Left lung (tissue), 10 donors: ENCODE results near the gene SLC35E2B. TPM values are rescaled to one million over a fixed set of nuclear protein-coding genes. Genes with fewer than 3 reads are reported as not detected.

ENCODE experiments used
- ATAC-seq: fragments of 200-7000 bp; cut with Tn5 transposase; one replicate; pipeline ENCODE4 v1.9.1; 2020; ENCODE audit warnings: moderate library complexity
- DNase-seq, 4 donors: peaks; one replicate each; pipeline ENCODE4 v3.0.0-alpha.2; 2013 to 2020
- H3K27ac ChIP-seq, 2 donors: fragments of 200-600 bp; sonication (generic) in 1 of 2; one replicate each; pipeline versions ENCODE4 v1.5.0 to v1.8.0; 2020 to 2021
- H3K27me3 ChIP-seq, 2 donors: fragments of 200-600 bp; sonication (generic) in 1 of 2; one replicate each; pipeline versions ENCODE4 v1.5.0 to v1.8.0; 2020 to 2021
- H3K36me3 ChIP-seq, 2 donors: fragments of 200-600 bp; sonication (generic) in 1 of 2; one replicate each; pipeline versions ENCODE4 v1.5.0 to v1.8.0; 2020 to 2021
- H3K4me1 ChIP-seq, 2 donors: fragments of 200-600 bp; one replicate each; pipeline ENCODE4 v1.8.0; 2021
- H3K4me3 ChIP-seq, 2 donors: fragments of 200-600 bp; sonication (generic) in 1 of 2; one replicate each; pipeline versions ENCODE4 v1.5.0 to v1.8.0; 2020 to 2021; ENCODE audit warnings: mild to moderate bottlenecking in 1 of 2
- H3K9me3 ChIP-seq, 2 donors: fragments of 200-600 bp; sonication (generic) in 1 of 2; one replicate each; pipeline versions ENCODE4 v1.5.0 to v1.8.0; 2020 to 2021
- CTCF ChIP-seq, 2 donors: fragments of 200-600 bp; sonication (generic) in 1 of 2; IDR thresholded peaks; one replicate each; pipeline versions ENCODE4 v1.5.0 to v1.8.0; 2021; ENCODE audit warnings: antibody characterized with exemption in 2 of 2
- intact Hi-C, 2 donors: fragments of 100-400 bp; cut with DNase I; formaldehyde crosslinking; loops; one replicate each; pipeline versions ENCODE4 v1.11.2 to v1.14.2; 2022
- polyA plus RNA-seq, 6 donors: library from polyadenylated mRNA; unstranded; fragments of 120-200 nt; gene quantifications; one replicate each; pipeline ENCODE4 v1.2.1, GENCODE V29; 2013; ENCODE audit not compliant: insufficient read length in 6 of 6
- total RNA-seq, 2 donors: library from RNA; stranded (reverse); fragmentation: NEBNext Ultra II Directional; extraction: Animal tissue kit (Norgen Biotek cat#: 25700); gene quantifications; one replicate each; pipeline ENCODE4 v1.2.1, GENCODE V29; 2021
- donor health status: DM: no; HTN: yes; CAD: no.
- donor health status: DM: no; HTN: no; CAD: no.

SLC35E2B gene
- total and polyA plus RNA-seq, 8 donors = 45.7 to 109 (median 88.0) TPM

DNA sequence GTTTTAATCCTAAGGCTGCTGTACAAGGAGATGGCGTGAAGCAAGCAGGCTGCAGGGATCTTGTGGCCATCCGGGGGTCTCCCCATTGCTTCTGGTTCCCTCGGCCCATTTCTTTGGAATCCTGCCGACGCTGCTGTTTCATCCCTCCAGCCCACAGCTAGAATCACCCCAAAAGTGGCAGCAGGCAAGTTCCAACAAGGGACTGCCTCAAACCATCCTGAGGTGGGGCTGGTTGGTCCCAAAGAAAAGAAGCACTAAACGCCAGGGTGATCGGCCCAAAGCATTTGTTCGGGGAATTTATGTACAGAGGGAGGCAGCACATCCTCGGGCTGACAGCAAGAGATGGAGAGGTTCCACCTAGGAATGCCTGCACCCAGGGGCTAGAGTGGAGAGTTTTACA, 81.8 kb downstream of the SLC35E2B start:
- Histone ChIP-seq H3K4me3 (no peak overlapping the region), H3K27ac (peak overlapping the region; percentile 68 to 85), H3K4me1 (peaks cover 20 to 37% of the 10 kb centered on the region in 2 donors), H3K36me3 (no peaks in the 10 kb centered on the region), H3K9me3 (no peaks in the 10 kb centered on the region), H3K27me3 (no peaks in the 10 kb centered on the region)
- intact Hi-C loops = no loop called here
- peak in 1 of 4 donors; percentile 15 for DNase-seq
- no peak for TF ChIP-seq CTCF (IDR thresholded peaks at IDR 0.05)
- ATAC-seq = no peak

DNA sequence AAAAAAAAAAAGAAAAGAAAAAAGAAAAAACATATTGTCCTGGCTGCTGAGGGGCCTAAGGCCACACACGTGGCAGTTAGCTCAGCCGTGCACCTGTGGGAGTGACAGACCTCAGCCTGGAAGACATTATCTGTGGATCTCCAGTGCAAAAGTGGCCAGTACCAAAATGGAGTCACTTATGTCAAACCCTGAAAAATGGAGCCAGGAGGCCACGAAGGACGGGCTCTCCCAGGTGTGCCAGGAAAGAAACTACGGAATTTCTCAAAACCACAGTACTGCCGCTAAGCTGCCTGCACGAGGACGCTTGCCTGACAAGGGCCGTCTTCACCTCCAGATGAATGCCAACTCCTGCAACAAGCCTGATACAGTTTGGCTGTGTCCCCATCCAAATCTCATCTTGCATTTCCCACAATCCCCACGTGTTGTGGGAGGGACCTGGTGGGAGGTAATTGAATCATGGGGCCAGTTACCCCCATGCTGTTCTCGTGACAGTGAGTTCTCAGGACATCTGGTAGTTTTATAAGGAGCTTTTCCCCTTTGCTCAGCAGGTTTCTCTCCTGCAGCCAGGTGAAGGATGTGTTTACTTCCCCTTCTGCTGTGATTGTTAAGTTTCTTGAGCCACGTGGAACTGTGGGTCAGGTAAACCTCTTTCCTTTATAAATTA, 82.6 kb downstream of the SLC35E2B start:
- DNase-seq (peak in 2 of 4 donors; percentile 10 to 30), ATAC-seq (no peak)
- intact Hi-C loops = no loop called here
- Histone ChIP-seq H3K27ac (peak overlapping the region; percentile 68 to 85), H3K36me3 (no peaks in the 10 kb centered on the region), H3K9me3 (no peaks in the 10 kb centered on the region), H3K27me3 (no peaks in the 10 kb centered on the region), H3K4me1 (peaks cover 20 to 37% of the 10 kb centered on the region in 2 donors), H3K4me3 (no peak overlapping the region)
- no peak for TF ChIP-seq CTCF (IDR thresholded peaks at IDR 0.05)

Other genes starting within 250 kb of the SLC35E2B start
- gene ATAD3C, start 243.1 kb downstream of the SLC35E2B start, total RNA-seq = 10 to 100 TPM in 1 of 2 donors, 1 to 10 TPM in 1; 9.9 to 14.9 TPM
- 1 to 10 TPM in 5 of 6 donors, under 1 TPM in 1; 0.88 to 4.5 (median 3.1) TPM for gene ATAD3C, start 243.1 kb downstream of the SLC35E2B start, polyA plus RNA-seq
- 10 to 100 TPM; 19.4 to 30.7 TPM for gene ATAD3B, start 221.0 kb downstream of the SLC35E2B start, total RNA-seq
- gene ATAD3B, start 221.0 kb downstream of the SLC35E2B start, polyA plus RNA-seq = 10 to 100 TPM; 14.5 to 24.1 (median 18.3) TPM
- 10 to 100 TPM; 27.1 to 37.8 TPM for gene ATAD3A, start 180.6 kb downstream of the SLC35E2B start, total RNA-seq
- gene ATAD3A, start 180.6 kb downstream of the SLC35E2B start, polyA plus RNA-seq = 10 to 100 TPM; 12.1 to 27.8 (median 17.7) TPM
- 1 to 10 TPM; 2.6 to 3.5 TPM for gene TMEM240, start 152.2 kb downstream of the SLC35E2B start, total RNA-seq
- 1 to 10 TPM; 3.7 to 6.9 (median 4.6) TPM for gene TMEM240, start 152.2 kb downstream of the SLC35E2B start, polyA plus RNA-seq
- gene SSU72, start 117.9 kb downstream of the SLC35E2B start, total RNA-seq = 100 to 1,000 TPM; 120 to 141 TPM
- 10 to 100 TPM; 65.2 to 87.9 (median 69.2) TPM for gene SSU72, start 117.9 kb downstream of the SLC35E2B start, polyA plus RNA-seq
- gene FNDC10, start 92.7 kb downstream of the SLC35E2B start, total RNA-seq = 10 to 100 TPM in 1 of 2 donors, 1 to 10 TPM in 1; 7.7 to 12.2 TPM
- gene FNDC10, start 92.7 kb downstream of the SLC35E2B start, polyA plus RNA-seq = 1 to 10 TPM; 1.2 to 2.9 (median 2.1) TPM
- 10 to 100 TPM; 55.3 to 73.5 TPM for gene MIB2, start 77.3 kb downstream of the SLC35E2B start, total RNA-seq
- gene MIB2, start 77.3 kb downstream of the SLC35E2B start, polyA plus RNA-seq = 100 to 1,000 TPM in 1 of 6 donors, 10 to 100 TPM in 5; 43.2 to 118 (median 61.4) TPM
- 10 to 100 TPM; 43.5 to 56.7 TPM for gene MMP23B, start 60.6 kb downstream of the SLC35E2B start, total RNA-seq
- 10 to 100 TPM; 31.9 to 96.9 (median 58.8) TPM for gene MMP23B, start 60.6 kb downstream of the SLC35E2B start, polyA plus RNA-seq
- gene CDK11B, start 33.8 kb downstream of the SLC35E2B start, total RNA-seq = 10 to 100 TPM; 16.3 to 23.2 TPM
- gene CDK11B, start 33.8 kb downstream of the SLC35E2B start, polyA plus RNA-seq = 10 to 100 TPM; 39.5 to 46.8 (median 40.8) TPM
- 10 to 100 TPM; 21.1 to 43.2 TPM for gene CDK11A, start 31.6 kb upstream of the SLC35E2B start, total RNA-seq
- gene CDK11A, start 31.6 kb upstream of the SLC35E2B start, polyA plus RNA-seq = 10 to 100 TPM; 29.3 to 45.7 (median 37.8) TPM
- 100 to 1,000 TPM in 1 of 2 donors, 10 to 100 TPM in 1; 82.3 to 126 TPM for gene NADK, start 85.7 kb upstream of the SLC35E2B start, total RNA-seq
- 10 to 100 TPM; 37.2 to 58.2 (median 42.4) TPM for gene NADK, start 85.7 kb upstream of the SLC35E2B start, polyA plus RNA-seq
- 100 to 1,000 TPM; 347 to 360 TPM for gene GNB1, start 198.3 kb upstream of the SLC35E2B start, total RNA-seq
- 100 to 1,000 TPM; 241 to 301 (median 264) TPM for gene GNB1, start 198.3 kb upstream of the SLC35E2B start, polyA plus RNA-seq
- 1 to 10 TPM in 1 of 2 donors, under 1 TPM in 1; 0.67 to 1.0 TPM for gene CALML6, start 222.5 kb upstream of the SLC35E2B start, total RNA-seq
- gene CALML6, start 222.5 kb upstream of the SLC35E2B start, polyA plus RNA-seq = 1 to 10 TPM in 3 of 6 donors, under 1 TPM in 3; 0.69 to 1.5 (median 0.98) TPM
- gene TMEM52, start 226.5 kb upstream of the SLC35E2B start, total RNA-seq = 1 to 10 TPM; 1.2 to 1.6 TPM
- 1 to 10 TPM; 1.9 to 4.1 (median 2.7) TPM for gene TMEM52, start 226.5 kb upstream of the SLC35E2B start, polyA plus RNA-seq